ENCODE results near the gene KLHL42. TPM values are rescaled to one million over a fixed set of nuclear protein-coding genes. Genes with fewer than 3 reads are reported as not detected.
"Not testable (repeated sequence)": the region's sequence is repeated elsewhere in the genome, so short reads cannot be mapped to it uniquely, and the experiment has no call there.

KLHL42 gene, protein sequence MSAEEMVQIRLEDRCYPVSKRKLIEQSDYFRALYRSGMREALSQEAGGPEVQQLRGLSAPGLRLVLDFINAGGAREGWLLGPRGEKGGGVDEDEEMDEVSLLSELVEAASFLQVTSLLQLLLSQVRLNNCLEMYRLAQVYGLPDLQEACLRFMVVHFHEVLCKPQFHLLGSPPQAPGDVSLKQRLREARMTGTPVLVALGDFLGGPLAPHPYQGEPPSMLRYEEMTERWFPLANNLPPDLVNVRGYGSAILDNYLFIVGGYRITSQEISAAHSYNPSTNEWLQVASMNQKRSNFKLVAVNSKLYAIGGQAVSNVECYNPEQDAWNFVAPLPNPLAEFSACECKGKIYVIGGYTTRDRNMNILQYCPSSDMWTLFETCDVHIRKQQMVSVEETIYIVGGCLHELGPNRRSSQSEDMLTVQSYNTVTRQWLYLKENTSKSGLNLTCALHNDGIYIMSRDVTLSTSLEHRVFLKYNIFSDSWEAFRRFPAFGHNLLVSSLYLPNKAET
- total RNA-seq, result 1 to 10 TPM; 9.4 to 9.8 TPM

- Mint-ChIP-seq H3K27ac (peak within 1 kb of the TSS; percentile 80), H3K4me3 (peak within 1 kb of the TSS; percentile 82), H3K36me3 (ENCODE audit: low read depth) (peaks cover 21% of the 10 kb centered on the region), H3K27me3 (ENCODE audit: low read depth) (no peaks in the 10 kb centered on the region), H3K9me3 (no peaks in the 10 kb centered on the region), H3K4me1 (ENCODE audit: low read depth) (peaks cover 27% of the 10 kb centered on the region)
- CTCF ChIA-PET, result interaction anchor here (0.7 to 2.3 kb wide), 7 partner anchors 20 to 48 kb away, joined by 3 to 13 read pairs (median 3); no protein-coding TSS in a partner anchor
- intact Hi-C loops (cut with micrococcal nuclease), result loop anchor here (1.0 to 2.0 kb wide), 5 partner anchors 22 to 161 kb away; partner anchors contain the start of gene MRPS35
- peak; percentile 71 for DNase-seq
Measured at GRCh38 chr12:27779920-27780611, at the start of gene KLHL42, which contains the start of gene MANSC4. Gene KLHL42, plus strand, starts transcription at chr12:27780233. Its CDS starts 98 bp downstream, at chr12:27780331. Gene MANSC4, minus strand, starts transcription at chr12:27780236. Its CDS starts 8,960 bp downstream, at chr12:27771276.

DNA sequence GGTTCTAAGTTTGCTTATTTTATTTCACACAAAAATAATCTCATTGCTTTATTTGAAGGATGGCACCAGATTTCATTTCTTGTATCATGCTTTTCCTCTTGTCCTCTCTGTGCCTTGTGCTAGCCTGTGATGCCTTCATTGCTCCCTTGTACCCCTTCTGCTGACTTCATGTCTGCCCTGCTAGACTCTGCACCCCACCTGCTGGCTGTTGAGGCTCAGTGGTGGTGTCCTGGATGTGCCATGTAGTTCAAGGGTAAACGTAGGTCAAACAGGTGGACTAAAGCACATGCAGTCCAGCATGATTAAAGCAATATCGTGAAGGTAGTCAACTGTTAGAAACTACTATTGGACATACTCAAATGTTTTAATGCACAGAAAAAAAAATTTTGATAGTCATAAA is 47.8 kb upstream of the KLHL42 start:
- CTCF ChIA-PET, result interaction anchor here (0.6 to 4.0 kb wide), 19 partner anchors 9 to 602 kb away, joined by 3 to 37 read pairs (median 4); partner anchors contain the start of genes KLHL42 and MANSC4
- intact Hi-C loops (cut with micrococcal nuclease), result loop anchor here (2.0 to 10.0 kb wide), 4 partner anchors 49 to 1587 kb away; partner anchors contain the start of genes KLHL42 and MANSC4
- no peaks in the 10 kb centered on the region for H3K27me3 Mint-ChIP-seq (ENCODE audit: low read depth)
- no peaks in the 10 kb centered on the region for H3K4me1 Mint-ChIP-seq (ENCODE audit: low read depth)
- H3K9me3 Mint-ChIP-seq, result no peaks in the 10 kb centered on the region
- peaks cover 19% of the 10 kb centered on the region for H3K36me3 Mint-ChIP-seq (ENCODE audit: low read depth)
- peak; percentile 18 for DNase-seq
- H3K27ac Mint-ChIP-seq, result no peak overlapping the region
- no peak overlapping the region for H3K4me3 Mint-ChIP-seq

- peak; percentile 60 for DNase-seq
- Mint-ChIP-seq H3K36me3 (ENCODE audit: low read depth) (peaks cover 21% of the 10 kb centered on the region), H3K27ac (no peak overlapping the region)
Measured at GRCh38 chr12:27733052-27733656, 46.9 kb upstream of the KLHL42 start.

GRCh38 chr12:27733791-27734190 is 46.2 kb upstream of the KLHL42 start:
- CTCF ChIA-PET, result interaction anchor here (0.6 to 4.0 kb wide), 14 partner anchors 9 to 222 kb away, joined by 3 to 37 read pairs (median 6); no protein-coding TSS in a partner anchor
- no peak for DNase-seq
- Mint-ChIP-seq H3K9me3 (no peaks in the 10 kb centered on the region), H3K4me1 (ENCODE audit: low read depth) (peaks cover 2% of the 10 kb centered on the region), H3K27ac (no peak overlapping the region), H3K27me3 (ENCODE audit: low read depth) (no peaks in the 10 kb centered on the region), H3K4me3 (no peak overlapping the region), H3K36me3 (ENCODE audit: low read depth) (peaks cover 21% of the 10 kb centered on the region)
- intact Hi-C loops (cut with micrococcal nuclease), result loop anchor here (1.0 to 10.0 kb wide), 6 partner anchors 47 to 1585 kb away; partner anchors contain the start of genes KLHL42 and MANSC4

More at GRCh38 chr12:27733052-27733656, 46.9 kb upstream of the KLHL42 start:
- Mint-ChIP-seq H3K27me3 (ENCODE audit: low read depth) (no peaks in the 10 kb centered on the region), H3K4me1 (ENCODE audit: low read depth) (no peaks in the 10 kb centered on the region), H3K9me3 (no peaks in the 10 kb centered on the region), H3K4me3 (no peak overlapping the region)
- intact Hi-C loops (cut with micrococcal nuclease), result loop anchor here (1.0 to 10.0 kb wide), 6 partner anchors 48 to 1586 kb away; partner anchors contain the start of genes KLHL42 and MANSC4
- CTCF ChIA-PET, result interaction anchor here (0.6 to 4.0 kb wide), 19 partner anchors 10 to 603 kb away, joined by 3 to 37 read pairs (median 4); no protein-coding TSS in a partner anchor

DNA sequence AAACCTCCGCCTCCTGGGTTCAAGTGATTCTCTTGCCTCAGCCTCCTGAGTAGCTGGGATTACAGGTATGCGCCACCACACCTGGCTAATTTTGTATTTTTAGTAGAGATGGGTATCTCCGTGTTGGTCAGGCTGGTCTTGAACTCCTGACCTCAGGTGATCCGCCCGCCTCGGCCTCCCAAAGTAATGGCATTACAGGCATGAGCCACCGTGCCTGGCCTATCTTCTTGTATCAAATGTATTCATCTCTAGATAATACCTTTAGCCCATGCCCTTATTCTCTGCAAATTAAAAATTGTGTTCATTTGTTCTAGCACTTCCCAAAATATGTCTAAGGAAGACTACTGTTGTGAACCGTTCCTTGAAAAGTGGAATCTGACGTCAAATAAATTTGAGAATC is 45.7 kb upstream of the KLHL42 start:
- H3K4me3 Mint-ChIP-seq; H3K27me3 Mint-ChIP-seq (ENCODE audit: low read depth); H3K27ac Mint-ChIP-seq; H3K9me3 Mint-ChIP-seq; H3K4me1 Mint-ChIP-seq (ENCODE audit: low read depth); DNase-seq: not testable (repeated sequence)
- intact Hi-C loops (cut with micrococcal nuclease), result loop anchor here (10.0 kb wide), 1 partner anchor 1140 kb away; no protein-coding TSS in a partner anchor
- H3K36me3 Mint-ChIP-seq (ENCODE audit: low read depth), result peaks cover 21% of the 10 kb centered on the region
- CTCF ChIA-PET, result interaction anchor here (0.6 to 4.0 kb wide), 7 partner anchors 11 to 222 kb away, joined by 3 to 37 read pairs (median 5); no protein-coding TSS in a partner anchor

- H3K27me3 Mint-ChIP-seq (ENCODE audit: low read depth), result no peaks in the 10 kb centered on the region
- H3K27ac Mint-ChIP-seq, result no peak overlapping the region
- intact Hi-C loops (cut with micrococcal nuclease), result no loop called here
- H3K4me3 Mint-ChIP-seq, result no peak overlapping the region
- no peaks in the 10 kb centered on the region for H3K9me3 Mint-ChIP-seq
- H3K4me1 Mint-ChIP-seq (ENCODE audit: low read depth), result peaks cover 13% of the 10 kb centered on the region
- DNase-seq, result no peak
- H3K36me3 Mint-ChIP-seq (ENCODE audit: low read depth), result peaks cover 38% of the 10 kb centered on the region
- CTCF ChIA-PET, result no interaction called here
Measured at GRCh38 chr12:27743601-27744000, 36.4 kb upstream of the KLHL42 start.

- H3K36me3 Mint-ChIP-seq (ENCODE audit: low read depth), result peaks cover 38% of the 10 kb centered on the region
- intact Hi-C loops (cut with micrococcal nuclease); H3K4me1 Mint-ChIP-seq (ENCODE audit: low read depth): not testable (repeated sequence)
Measured at GRCh38 chr12:27745734-27746133, 34.3 kb upstream of the KLHL42 start.

DNA sequence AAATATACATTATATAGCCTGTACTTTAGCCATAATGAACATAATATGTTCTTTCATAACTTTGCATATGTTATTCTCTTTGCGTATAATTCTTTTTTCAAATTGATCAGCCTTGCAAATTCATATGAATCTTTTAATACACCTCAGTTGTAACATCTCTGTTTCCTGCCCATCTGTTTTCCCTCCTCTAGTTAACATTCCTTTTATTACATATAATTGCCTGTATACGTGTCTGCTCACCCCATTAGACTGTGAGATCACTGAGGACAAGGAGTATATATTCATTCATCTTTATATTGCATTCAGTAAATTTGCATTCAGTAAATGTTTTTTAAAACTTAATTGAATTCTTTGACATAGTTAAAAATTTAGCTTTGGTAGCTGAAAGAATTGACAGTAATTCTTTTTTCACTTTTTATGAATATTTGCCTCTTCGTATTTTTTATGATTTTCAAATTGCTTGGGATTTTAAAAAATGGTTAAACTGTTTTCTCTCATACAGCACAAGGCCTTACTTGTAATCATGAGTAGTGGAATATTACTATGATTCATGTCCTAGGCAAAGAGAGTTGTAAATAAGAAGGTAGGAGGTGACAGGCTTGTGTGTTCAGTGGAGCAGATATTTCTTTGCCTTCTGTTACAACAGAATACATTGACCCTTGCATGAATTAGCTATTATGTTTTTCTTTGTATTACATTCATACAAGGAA is 32.8 kb upstream of the KLHL42 start:
- no peak for DNase-seq
- CTCF ChIA-PET, result interaction anchor here (0.6 to 1.3 kb wide), 4 partner anchors 14 to 194 kb away, joined by 3 to 6 read pairs (median 4); no protein-coding TSS in a partner anchor
- peaks cover 35% of the 10 kb centered on the region for H3K36me3 Mint-ChIP-seq (ENCODE audit: low read depth)
- H3K9me3 Mint-ChIP-seq, result no peaks in the 10 kb centered on the region
- H3K4me1 Mint-ChIP-seq (ENCODE audit: low read depth), result peaks cover 3% of the 10 kb centered on the region
- H3K27me3 Mint-ChIP-seq (ENCODE audit: low read depth), result no peaks in the 10 kb centered on the region
- intact Hi-C loops (cut with micrococcal nuclease), result no loop called here
- H3K4me3 Mint-ChIP-seq, result no peak overlapping the region
- H3K27ac Mint-ChIP-seq, result no peak overlapping the region

More at GRCh38 chr12:27745734-27746133, 34.3 kb upstream of the KLHL42 start:
- H3K9me3 Mint-ChIP-seq; DNase-seq; H3K4me3 Mint-ChIP-seq; H3K27me3 Mint-ChIP-seq (ENCODE audit: low read depth); H3K27ac Mint-ChIP-seq: not testable (repeated sequence)
- CTCF ChIA-PET, result interaction anchor here (1.1 to 1.4 kb wide), 2 partner anchors 10 to 76 kb away, joined by 3 to 4 read pairs; no protein-coding TSS in a partner anchor

DNA sequence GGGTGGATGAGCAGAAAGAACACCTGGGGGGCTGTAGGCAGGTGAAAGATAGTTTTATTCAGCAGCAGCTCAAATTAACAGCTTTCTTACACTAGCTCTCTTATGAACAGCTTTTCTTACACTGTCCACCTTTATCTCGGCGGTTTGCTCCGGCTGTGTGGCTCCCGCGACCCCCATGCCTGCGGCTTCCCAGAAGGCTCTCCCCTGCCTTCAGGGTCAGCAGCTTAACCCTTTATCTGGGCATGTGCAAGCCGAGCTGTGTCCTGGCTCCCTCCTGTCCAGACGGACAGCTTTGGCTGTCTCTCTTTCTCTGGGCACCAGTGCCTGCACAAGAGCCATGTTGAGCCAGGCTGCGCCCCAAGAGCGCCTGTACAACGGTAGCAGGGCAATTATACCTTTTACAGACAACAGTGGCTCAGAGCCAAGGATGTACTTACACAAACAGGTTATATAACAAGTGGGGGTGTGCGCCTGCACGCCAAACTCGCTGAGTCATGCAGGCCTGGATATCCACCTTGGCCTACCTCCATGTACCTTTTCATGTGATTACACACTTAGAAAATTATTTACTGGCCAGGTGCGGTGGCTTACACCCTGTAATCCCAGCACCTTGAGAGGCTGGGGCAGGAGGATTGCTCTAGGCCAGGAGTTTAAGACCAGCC is 28.5 kb upstream of the KLHL42 start:
- peak overlapping the region; percentile 66 for H3K27ac Mint-ChIP-seq
- H3K36me3 Mint-ChIP-seq (ENCODE audit: low read depth), result peaks cover 24% of the 10 kb centered on the region
- H3K27me3 Mint-ChIP-seq (ENCODE audit: low read depth), result no peaks in the 10 kb centered on the region
- no peak for DNase-seq
- H3K4me1 Mint-ChIP-seq (ENCODE audit: low read depth), result peaks cover 3% of the 10 kb centered on the region
- no peak overlapping the region for H3K4me3 Mint-ChIP-seq
- no peaks in the 10 kb centered on the region for H3K9me3 Mint-ChIP-seq
- CTCF ChIA-PET, result interaction anchor here (1.1 kb wide), 1 partner anchor 28 kb away, joined by 3 read pairs; the partner anchor contains the start of genes KLHL42 and MANSC4
- intact Hi-C loops (cut with micrococcal nuclease), result no loop called here

GRCh38 chr12:27754795-27755194 is 25.2 kb upstream of the KLHL42 start:
- Mint-ChIP-seq H3K36me3 (ENCODE audit: low read depth) (peaks cover 18% of the 10 kb centered on the region), H3K27ac (no peak overlapping the region), H3K4me3 (no peak overlapping the region), H3K27me3 (ENCODE audit: low read depth) (no peaks in the 10 kb centered on the region), H3K4me1 (ENCODE audit: low read depth) (no peaks in the 10 kb centered on the region), H3K9me3 (no peaks in the 10 kb centered on the region)
- CTCF ChIA-PET, result interaction anchor here (0.5 to 1.6 kb wide), 4 partner anchors 9 to 196 kb away, joined by 3 to 4 read pairs (median 3); no protein-coding TSS in a partner anchor
- intact Hi-C loops (cut with micrococcal nuclease), result no loop called here
- no peak for DNase-seq

All from activated naive CD4-positive, alpha-beta T cell treated with anti-CD3 and anti-CD28 coated beads for 36 hours (primary cell).